ENCODE data around the gene CHST3. TPM values are rescaled to one million over a fixed set of nuclear protein-coding genes. Genes with fewer than 3 reads are reported as not detected.
"Not testable (repeated sequence)": the region's sequence is repeated elsewhere in the genome, so short reads cannot be mapped to it uniquely, and the experiment has no call there.

Gene CHST3
- polyA plus RNA-seq, 10 donors: 11.3 to 17.2 (median 13.6) TPM

DNA sequence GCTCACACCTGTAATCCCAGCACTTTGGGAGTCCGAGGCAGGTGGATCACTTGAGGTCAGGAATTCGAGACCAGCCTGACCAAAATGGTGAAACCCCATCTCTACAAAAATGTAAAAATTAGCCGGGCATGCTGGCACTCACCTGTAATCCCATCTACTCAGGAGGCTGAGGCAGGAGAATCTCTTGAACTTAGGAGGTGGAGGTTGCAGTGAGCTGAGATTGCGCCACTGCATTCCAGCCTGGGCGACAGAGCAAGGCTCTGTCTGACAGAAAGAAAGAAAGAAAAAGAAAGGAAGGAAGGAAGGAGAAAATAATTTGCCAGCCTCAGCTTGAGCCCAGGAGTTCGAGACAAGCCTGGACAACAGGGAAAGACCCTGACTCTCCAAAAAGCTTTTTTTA, 24.7 kb downstream of the CHST3 start:
- DNase-seq: not testable (repeated sequence)

DNA sequence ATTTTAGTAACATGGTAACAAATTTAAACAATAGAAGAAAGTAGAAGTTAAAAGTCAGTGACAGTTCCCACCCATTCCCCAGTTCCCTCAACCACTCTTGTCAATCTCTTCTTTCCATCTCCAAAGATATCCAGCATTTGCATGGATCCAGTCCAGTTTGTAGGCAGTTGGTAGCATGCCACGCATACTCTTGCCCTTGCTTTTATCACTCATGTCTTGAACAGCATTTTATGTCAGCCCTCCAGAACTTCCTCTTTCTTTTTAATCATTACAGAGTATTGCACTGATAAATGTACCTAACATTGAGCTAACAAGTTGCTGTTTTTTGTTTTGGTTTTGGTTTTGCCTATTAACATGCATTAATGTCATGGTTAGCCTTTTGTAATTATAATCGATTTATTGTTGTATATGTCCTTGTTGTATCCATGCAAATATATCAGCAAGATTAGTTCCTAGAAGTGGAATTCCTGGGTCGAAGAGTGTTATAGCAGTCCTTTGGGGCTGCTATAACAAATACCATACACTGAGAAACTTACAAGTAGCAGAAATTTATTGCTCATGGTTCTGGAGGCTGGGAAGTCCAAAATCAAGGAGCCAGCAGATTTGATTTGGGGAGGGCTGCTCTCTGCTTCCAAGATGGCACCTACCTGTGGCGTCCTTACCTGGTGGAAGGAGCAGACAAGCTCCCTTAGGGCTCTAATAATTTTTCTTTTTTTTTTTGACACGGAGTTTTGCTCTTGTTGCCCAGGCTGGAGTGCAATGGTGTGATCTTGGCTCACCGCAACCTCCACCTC, 25.7 kb downstream of the CHST3 start:
- no peak for DNase-seq

DNA sequence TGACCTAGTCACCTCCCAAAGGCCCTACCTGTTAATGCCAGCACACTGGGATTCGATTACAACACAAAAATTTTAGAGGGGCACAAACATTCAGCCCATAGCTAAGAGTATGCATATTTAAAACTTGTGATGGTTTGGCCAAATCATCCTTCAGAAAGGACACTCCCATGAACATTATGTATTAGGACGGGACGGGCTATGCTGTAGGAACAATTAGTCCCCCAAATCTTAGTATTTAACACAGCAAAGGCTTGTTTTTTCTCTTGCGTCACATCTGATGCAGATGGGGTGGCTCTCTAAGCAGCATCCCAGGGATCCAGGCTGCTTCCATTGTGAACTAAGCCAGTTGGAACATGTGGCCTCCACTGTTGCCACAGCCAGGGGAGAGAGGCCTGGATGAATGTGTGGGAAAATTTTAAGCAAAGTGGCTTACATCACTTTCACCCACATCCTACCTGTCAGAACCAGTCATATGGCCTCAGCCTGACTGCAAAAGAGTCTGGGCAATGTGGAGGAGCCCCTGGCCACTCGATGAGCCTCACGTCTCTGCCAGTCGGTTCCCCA, 26.6 kb downstream of the CHST3 start:
- no peak for DNase-seq

DNA sequence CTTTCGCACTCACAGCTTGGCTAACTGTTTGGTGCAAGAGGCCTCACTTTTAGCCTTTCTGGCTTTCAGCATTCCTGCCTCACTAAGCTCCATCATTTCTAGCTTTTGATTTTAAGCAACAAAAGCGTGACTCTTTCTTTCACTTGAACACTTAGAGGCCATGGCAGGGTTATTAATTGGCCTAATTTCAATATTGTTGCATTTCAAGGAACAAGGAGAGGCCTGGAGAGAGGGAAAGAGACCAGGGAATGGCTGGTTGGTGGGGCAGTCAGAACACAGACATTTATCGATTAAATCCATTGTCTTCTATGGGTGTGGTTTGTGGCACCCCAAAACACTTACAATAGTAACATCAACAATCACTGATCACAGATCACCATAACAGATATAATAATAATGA, 31.3 kb downstream of the CHST3 start:
- DNase-seq: no peak

DNA sequence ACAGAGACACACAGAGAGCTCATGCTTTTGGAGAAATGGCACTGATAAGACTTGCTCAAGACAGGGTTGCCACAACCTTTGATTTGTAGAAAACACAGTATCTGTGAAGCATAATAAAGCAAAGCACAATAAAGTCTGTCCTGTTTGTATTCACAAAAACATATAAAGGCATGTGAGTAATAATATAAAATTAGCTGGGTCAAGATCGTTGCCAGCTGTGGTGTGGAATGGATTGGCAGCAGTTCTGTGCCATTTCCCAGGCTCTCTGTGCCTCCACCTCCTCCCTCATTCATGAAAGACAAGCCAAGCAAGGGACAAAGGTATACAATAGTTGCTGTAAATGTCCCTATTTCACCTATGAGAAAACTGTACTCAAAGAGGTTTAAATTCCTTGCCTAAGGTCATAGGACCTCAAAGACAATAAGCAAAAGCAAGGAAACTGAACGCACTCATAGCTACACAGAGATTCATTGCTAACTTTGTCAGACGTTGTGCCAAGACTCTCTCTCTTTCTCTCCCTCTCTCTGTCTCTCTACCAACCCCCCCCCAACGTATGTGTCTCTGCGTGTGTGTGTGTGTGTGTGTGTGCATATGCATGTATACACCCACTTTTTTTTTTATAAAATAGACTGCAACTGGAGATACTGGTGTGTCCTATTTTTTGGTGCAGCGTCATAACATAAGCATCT, 31.8 kb downstream of the CHST3 start:
- DNase-seq: no peak

DNA sequence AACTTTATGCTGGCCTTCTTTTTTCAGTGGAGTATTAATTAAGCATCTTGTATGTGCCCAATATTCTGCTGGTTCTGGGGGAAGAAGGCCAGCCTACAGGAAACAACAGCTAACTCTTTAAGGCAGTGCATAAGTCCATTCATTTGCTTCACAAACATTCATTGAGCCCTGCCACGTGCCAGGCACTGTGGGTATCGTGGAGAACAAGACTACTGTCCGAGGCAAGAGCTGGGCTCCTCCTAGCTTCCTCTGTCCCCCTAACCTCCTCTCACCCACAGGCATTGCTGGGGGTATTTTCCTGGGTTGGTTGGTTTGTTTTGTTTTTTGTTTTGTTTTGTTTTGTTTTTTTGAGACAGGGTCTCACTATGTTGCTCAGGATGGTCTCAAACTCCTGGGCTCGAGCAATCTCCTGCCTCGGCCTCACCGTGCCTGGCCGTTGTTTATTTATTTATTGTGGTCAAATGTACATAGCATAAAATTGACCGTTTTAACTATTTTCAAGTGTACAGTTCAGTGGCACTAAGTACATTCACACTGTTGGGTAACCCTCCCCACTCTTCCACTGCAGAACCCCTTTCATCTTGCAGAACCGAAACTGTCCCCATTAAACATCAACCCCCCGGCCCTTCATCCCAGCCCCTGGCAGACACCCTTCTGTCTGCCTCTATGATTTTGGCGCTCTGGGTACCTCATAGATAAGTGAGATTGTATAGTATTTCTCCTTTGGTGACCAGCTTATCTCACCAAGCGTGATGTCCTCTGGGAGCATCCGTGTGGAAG, 32.6 kb downstream of the CHST3 start:
- DNase-seq: no peak

DNA sequence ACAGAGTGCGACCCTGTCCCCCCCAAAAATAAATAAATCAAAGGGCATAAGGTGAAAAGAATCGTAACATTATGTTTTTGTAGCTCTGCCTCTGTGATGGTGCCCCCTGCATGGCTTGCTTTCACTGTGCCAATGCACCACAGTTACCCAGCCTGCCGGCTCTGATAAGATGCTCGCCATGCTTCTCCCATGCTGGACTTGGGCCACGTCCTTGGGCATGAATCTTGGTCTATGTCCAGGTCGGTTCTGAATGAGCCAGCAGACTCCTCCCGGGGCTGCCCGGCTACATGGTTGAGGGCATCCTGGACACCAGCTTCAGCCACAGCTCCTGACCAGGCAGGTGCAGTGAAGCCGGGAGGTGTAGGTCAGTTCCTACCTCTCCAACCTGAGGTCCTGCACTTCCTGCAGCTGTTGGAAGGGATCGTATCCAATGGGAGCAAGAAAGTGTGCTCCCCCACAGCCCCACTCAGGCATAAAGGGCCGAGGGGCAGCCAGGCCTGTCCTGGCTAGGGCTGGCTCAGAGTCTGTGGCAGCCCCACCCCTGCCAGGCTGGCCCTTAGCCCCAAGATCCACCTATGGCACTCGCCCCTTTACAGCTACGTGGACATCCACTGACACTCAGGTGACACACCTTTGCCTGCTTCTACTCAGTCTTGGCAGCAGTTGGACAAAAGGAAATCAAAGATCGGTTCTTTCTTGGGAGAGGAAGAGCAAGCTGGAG, 34.1 kb downstream of the CHST3 start:
- no peak for DNase-seq

DNA sequence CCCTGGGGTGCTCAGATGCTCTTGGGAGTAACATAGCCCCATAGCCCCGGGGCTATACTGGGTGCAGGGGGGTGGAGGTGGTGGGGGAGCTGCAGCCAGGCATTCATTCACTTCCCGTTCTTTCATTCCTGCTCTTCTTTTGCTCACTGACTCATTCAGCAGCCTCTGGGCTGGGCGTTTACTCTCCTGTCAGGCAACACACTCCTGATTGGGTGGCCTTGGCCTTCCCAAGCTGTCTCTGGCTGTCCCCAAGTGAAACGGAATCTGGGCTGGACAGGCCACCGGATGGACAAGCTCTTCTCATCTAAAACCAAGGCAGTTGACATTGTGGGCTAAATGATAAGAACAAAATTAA, 34.6 kb downstream of the CHST3 start:
- DNase-seq: peak; percentile 59 to 83 (median 60)

DNA sequence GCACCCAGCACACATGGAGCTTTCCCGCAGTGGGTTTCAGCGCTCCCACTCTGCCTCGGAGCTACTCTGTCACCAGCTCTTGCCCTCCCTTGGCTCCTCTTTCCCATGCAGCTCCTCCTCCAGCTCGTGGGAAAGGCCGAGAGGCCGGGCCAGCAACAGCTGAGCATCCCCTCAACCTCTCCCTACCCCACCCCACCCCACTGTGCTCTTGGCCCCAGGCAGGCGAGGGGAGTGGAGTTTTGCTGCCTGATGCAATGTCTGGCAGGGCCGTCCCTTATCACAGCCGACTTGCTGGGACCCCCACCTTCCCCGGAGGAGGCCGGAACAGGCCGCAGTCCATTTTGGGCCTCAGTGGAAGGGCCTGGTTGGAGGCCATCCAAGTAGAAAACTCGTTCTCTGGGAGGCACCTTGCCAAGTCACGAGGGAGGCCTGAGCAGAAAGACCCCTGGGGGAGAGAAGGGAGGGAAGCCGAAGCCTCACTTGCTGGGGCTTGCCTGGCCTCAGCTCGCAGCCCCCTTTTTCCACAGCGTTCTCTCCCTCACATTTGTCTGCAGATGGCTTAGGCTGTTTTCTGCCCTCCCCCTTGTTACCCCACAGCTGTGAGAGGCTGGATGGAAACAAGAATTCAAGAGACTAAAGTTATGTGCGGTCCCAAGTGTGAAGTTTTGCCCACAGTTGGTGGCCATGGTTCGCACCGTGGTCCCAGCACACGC, 35.3 kb downstream of the CHST3 start:
- peak; percentile 83 to 97 (median 91) for DNase-seq

DNA sequence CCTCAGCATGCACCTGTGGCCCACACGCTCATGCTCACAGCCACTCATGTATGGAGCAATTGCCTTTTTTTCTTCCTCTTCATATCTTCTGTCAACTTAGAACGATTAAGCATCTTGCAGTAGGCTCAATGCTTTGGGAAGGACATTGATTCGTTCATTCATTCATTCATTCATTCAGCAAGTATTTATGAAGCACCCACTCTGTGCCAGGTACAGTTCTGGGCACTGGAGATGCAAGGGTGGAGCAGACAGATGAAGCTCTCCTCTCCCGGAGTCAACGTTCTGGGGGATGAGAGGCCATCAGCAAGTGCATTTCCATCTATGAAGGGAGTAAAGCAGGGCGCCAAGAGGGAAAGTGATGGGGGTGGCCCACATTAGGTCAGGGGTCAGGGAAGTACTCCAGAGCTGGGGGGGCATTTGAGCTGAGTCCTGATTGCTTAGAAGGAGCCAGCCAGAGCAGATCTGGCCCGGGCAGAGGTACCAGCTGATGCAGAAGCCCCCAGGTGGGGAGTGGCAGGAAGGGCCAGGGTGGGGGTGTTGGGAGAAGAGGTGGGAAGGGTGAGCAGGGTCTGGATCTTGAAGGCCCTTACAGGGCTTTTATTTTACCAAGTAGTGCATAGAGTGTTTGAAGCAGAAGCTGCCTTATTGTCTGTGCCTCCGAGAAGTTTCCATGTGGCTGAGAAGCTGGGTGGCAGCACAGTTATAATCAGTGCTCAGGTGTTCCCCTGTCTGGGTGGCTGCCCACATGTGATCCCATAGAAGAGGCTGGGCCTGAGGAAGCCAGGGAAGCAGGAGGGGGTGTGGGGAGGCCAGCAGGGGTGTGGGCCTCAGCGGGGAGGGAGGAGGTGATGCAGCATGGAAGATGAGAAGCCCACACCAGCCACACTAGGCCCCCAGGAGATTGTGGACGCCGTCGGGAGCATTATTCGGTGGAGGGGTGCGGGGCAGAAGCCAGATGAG, 36.2 kb downstream of the CHST3 start:
- DNase-seq: no peak

DNA sequence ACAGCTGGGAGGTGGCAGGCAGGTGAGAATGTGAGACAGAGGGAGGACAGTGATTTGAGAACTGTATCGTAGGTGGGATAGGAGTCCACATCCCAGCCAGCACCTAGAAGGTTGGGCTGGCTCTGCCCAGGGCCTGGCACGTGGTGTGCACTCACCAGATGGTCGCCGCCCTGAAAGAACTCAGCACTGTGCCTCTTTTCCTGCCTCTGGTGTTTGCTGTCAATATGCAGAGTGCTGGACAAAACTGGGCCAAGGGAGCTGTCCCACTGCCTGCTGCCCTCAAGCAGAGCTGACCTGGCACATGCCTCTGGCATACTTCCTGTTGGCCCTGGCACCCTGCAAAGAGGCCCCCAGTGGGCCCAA, 36.8 kb downstream of the CHST3 start:
- peak in 1 of 3 donors; percentile 45 for DNase-seq

DNA sequence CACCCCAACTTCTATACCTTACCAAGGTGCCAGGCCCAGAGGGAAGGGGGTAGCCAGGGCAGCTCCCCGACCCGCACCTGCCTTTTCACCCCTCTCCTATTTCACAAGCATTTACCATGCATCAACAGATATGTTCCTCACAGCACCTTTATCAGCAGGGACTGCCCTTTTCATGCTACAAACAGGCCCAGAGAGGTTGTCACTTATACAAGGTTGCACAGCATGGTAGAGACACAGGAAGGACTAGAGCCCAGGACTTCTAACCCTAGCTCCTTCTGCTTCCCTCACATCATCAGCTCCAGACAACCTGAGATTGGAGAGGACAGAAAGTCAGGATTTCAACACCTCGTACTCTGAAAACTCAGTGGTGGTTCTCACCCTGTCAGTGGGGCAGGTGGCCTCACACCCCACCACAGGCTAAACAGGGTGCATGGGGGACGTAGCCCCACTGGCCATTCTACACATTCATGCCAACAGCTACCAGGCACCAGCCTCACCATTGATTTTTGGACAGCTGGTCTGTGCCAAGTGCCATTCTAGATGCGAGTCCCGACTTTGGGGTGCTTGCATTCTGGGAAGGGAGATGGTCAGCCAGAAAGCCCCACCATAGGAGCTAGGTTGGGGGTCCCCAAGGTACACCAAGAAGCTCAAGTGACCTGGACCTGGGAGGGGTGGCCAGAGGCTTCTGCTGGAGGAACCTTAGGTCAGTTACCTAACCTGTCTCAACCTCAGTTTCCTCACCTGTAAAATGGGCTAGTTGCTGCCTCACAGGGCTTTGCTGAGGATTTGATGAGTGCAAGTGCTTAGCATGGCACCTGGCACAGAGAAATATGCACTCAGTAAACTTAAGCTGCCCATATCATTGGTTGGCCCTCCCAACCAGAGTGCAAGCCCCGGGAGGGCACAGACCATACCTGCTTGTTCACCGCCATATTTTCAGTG, 38.4 kb downstream of the CHST3 start:
- DNase-seq: no peak

DNA sequence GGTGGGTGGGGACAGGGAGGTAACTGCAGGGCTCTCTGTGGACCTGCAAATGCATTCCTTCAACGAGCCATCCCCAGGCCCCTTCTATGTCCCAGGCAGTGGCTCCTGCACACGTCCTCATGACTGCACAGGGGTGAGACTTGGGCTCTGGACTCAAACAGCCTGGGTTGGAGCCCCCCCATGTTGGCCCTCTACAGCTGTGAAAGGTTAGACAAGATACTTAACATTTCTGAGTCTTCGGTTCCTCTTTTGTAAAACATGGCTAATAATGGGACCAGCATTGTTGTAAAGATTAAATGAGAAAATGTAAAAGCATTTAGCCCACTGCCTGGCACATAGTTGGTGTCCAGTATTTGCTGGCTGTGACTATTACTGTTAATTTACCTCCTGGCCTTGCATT, 41.8 kb downstream of the CHST3 start:
- no peak for DNase-seq

DNA sequence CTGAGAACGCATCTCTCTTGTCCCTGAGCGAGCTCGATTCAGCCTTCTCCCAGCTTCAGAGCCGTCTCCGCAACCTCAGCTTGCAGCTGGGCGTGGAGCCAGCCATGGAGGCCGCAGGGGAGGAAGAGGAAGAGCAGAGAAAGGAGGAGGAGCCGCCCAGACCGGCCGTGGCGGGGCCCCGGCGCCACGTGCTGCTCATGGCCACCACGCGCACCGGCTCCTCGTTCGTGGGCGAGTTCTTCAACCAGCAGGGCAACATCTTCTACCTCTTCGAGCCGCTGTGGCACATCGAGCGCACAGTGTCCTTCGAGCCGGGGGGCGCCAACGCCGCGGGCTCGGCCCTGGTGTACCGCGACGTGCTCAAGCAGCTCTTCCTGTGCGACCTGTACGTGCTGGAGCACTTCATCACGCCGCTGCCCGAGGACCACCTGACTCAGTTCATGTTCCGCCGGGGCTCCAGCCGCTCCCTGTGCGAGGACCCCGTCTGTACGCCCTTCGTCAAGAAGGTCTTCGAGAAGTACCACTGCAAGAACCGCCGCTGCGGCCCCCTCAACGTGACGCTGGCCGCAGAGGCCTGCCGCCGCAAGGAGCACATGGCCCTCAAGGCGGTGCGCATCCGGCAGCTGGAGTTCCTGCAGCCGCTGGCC, 43.2 kb downstream of the CHST3 start:
- peak in 2 of 3 donors; percentile 64 to 85 for DNase-seq

DNA sequence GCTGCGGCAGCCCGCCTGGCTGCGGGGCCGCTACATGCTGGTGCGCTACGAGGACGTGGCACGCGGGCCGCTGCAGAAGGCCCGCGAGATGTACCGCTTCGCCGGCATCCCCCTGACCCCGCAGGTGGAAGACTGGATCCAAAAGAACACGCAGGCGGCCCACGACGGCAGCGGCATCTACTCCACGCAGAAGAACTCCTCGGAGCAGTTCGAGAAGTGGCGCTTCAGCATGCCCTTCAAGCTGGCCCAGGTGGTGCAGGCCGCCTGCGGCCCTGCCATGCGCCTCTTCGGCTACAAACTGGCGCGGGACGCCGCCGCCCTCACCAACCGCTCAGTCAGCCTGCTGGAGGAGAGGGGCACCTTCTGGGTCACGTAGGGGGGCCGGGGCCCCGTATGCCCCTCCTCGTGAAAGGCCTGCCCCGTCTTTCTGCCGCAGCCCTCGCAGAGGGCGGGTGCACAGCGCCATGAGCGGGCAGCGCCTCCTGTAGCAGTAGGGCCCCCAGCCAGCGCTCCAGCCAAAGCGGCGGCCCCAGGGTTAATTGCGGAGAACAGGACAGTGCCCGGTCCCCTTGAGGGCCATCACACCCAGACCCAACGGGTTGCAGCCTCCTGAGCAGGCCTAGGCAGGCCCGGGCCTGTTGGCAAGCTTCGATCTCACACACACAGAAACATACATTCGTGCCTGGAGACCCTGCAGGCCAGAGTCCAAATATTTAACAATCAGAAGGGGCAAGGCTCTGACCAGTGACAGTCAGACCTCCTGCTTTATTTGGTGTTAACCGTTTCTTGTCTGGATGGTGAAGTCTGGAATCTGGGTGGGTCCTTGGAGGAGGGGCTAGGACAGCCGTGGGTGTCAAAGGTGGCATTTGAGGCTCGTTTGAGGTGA, 44.1 kb downstream of the CHST3 start:
- DNase-seq: peak in 1 of 3 donors; percentile 45

DNA sequence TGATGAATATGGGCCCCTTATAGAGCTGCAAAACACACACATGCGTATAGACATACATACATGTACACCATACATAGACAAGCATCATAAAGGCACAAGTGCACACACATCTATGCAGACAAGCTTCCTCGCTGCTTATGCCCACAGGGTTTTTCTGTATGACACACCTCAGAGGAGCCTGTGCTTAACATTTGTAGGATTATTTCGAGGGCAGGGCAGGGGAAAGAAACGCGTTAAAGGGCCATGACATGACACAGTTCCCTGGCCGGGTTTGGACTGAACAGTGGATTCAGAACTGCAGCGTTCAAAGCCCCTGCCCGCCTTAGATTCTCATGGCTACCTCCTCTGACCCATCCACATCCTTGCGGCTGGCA, 44.8 kb downstream of the CHST3 start:
- no peak for DNase-seq

All from muscle of back (tissue), 11 donors.